LHCN-M2 (cell line): Measurements from ENCODE around the gene TUBB2B. TPM values are rescaled to one million over a fixed set of nuclear protein-coding genes. Genes with fewer than 3 reads are reported as not detected.
A peak's percentile ranks its signal among the peaks of the same experiment; 100 is the strongest.
"Not testable (repeated sequence)": the region's sequence is repeated elsewhere in the genome, so short reads cannot be mapped to it uniquely, and the experiment has no call there.

Experiments
- DNase-seq: peaks from one replicate; pipeline ENCODE4 v3.0.0-alpha.2; 2012; ENCODE audit warnings: low read depth
- total RNA-seq: library from RNA; depleted of rRNA; stranded (reverse); fragments of >200 nt; gene quantifications from 2 replicates; pipeline ENCODE4 v1.2.3, GENCODE V29; 2014; rRNA removed

Gene TUBB2B
- total RNA-seq, 1 experiment from 2014 or later, result 31.3 TPM

DNA sequence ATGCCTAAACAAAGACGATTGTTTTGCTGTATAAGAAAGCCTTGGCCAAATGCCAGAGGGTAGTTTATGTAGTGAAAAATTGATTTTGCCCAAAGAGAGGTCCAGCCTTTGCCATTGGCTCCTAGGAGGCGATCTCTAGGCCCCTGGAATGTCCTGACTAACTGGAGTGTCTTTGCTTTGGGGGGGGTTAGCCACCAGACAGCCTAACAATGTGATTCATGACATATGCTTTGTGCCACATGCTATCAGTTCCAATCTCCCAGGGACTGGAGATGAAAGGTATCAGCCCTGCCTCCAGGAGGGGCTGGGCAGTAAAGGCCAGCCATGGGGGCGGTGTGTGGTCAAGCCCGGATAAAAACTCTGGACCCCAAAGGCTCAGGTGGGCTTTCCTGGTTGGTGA is 37.4 kb downstream of the TUBB2B start:
- no peak for DNase-seq

DNA sequence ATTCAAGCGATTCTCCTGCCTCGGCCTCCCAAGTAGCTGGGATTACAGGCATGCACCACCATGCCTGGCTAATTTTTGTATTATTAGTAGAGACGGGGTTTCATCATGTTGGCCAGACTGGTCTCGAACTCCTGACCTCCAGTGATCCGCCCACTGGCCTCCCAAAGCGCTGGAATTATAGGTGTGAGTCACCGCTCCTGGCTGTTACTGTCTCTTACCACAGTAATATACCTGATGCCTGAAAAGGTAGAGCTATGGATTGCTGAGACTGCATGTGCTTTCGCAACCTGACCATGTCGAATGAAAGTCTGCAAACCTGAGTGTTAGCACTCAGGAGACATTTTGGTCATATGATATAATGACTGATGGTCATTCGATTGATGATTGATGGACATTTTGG is 38.3 kb downstream of the TUBB2B start:
- DNase-seq, result not testable (repeated sequence)

DNA sequence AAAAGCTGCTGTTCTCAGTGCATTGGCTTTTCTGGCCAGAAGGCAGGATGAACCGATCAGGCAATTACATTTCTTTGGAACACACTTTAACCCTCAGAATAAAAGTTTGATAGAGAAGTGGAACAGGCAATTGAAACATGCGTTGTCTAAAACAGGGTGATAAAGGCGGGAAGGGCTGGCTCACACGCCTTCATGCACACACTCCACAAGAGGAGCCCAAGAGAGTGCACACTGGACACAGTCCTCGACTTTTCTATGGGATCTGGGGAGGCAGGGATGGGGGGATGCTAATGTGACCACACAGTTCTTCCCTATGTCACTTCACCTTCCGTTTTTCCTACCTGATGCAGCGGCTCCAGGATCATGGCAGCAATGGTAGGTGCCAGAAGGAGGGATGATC is 39.2 kb downstream of the TUBB2B start:
- DNase-seq, result no peak

DNA sequence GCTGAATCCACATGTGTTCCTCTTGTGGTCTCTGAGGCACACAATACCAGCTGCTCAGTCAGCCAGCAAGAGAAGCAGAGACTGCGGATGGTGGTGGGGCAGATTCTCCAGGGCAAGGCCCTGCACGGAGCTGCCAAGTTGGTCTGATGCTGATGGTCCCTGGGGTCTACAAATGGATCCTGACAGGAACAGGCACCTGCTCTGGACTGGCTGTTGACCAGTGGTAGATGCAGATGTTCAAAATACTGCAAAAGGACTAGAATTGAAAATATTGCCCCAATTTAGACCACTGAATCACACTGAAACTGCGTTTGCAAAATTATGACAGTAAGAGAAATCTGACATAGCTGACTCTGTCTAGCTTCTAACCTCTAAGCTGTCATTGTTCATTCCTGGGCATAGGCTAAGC is 40.5 kb downstream of the TUBB2B start:
- no peak for DNase-seq

DNA sequence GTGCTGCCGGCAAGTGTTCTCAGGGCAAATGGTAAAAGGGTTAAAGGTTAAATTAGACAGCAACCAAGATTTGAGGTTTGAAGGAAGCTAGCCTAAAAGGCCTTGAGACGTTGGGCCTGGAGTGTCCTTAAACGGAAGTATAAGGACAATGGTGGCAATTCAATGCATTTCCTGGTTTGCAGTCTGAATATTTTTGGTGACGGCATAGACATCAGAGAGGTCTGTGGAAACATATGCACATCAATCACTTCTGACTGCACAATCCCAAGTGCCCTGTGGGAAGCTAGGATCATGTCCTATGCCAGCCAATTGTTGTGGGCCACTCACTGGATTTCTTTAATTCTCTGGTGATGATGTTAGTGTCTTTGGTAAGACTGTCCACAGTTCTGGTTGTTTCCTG is 44.4 kb downstream of the TUBB2B start:
- no peak for DNase-seq

DNA sequence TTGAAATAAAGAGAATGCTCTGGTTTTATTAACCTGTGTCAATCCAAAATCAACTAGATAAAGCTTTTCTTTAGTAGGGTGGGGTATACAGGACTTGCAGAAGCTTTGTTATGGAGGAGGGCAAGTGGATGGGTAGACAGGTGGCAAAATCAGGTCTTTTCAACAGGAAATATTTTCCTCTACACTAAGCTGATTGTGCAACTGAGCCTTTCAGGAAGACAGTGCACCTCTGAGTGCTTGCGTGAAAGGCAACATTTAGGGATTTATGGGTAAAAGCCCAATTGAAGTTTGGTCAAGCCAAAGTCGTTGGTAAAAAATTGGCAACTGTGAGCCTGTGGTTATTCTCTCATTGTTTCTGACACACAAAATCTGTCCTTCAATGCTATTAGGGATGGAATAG is 46.3 kb downstream of the TUBB2B start:
- DNase-seq, result no peak

DNA sequence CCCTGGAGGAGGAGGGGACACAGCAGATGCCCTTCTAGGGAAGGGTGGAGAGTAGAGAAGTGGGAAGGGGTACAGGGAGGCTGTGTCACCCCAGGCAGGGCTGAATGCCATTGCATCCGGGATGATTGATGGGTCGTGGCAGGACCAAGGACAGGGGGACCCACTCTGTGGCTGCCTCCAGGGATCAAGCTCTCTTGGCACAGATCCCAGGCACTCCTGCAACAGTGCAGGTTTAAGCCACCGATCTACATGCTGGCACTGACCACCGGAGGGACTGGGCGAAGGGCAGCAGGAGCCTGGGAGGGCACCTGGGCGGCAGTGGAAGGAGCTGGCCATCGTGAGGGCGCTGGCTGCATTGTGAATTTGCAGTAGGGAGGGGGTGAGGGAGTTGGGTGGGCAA is 47.5 kb downstream of the TUBB2B start:
- not testable (repeated sequence) for DNase-seq

DNA sequence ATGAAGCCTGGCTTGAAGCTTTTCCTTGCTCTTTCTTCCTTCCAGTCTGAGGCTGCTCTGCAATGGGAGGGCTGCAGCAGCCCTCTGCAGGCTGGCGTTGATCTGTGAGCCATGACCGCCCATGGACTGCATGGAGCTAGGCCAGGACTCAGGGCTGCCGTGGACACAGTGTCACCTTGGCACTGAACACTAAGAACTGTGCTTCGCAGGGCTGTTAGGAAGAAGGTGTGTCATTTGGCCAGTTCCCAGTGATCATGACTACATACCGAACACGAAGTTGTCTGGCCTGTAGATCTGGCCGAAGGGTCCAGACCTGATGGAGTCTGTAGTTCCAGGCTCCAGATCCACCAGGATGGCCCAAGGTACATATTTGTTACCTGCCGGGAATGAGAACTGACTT is 48.8 kb downstream of the TUBB2B start:
- DNase-seq, result not testable (repeated sequence)

DNA sequence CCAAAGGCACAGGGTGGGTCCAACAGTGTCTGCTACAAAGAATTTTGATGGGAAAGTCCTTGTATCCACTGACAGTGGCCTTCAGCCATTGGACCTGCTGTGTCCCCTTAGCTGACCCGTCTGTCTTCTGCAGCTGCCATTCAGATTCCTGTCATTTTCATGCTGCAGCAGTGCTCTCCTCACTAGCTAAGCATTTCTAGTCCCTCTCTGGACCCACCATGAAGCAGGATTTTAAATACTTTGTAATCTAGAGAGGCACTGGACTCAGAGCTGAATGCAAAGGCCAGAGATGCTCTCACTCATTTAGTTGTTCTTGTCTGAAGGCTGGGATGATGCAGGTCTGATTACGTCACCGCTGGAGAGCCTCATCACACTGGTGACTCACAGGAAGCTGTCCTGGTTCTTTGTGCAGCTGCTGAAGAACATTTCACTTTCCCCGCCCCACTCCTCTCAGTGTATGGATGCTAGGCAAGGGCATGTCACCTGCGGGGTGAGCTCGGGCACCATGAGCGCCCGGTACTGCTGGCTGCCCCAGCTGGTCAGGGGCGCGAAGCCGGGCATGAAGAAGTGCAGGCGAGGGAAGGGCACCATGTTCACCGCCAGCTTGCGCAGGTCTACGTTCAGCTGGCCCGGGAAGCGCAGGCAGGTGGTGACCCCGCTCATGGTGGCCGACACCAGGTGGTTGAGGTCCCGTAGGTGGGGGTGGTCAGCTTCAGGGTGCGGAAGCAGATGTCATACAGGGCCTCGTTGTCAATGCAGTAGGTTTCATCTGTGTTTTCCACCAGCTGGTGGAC is 50.7 kb downstream of the TUBB2B start:
- DNase-seq, result peak; percentile 94

DNA sequence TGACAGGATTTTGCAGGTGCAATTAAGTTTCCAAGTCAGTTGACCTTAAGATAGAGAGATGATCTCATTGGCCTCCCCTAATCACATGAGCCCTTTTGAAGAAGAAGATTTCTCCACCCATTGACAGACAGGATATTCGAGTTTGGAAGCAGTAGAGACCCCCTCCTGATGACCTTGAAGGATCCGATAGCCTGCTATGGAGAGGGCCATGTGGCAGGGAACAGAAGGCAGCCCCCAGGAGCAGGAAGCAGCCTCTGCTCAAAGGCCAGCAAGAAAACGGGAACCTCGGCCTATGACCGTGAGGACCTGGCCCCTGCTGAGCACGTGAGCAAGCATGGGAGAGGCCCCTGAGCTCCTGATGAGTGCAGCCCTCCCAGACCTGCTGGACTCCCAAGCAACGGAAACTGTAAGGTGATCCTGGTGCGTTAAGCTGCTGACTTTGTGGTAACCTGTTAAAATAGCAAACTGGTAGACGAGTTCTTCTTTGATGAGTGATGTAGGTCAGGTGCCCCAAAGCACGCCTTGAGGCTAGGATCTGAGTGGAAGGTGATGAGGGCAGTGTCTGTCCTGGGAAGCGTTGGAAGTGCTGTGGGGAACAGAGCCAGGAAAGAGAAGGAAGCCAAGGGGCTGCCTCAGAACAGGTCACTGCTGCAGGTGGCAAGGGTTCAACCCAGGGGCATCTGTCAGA is 51.6 kb downstream of the TUBB2B start:
- no peak for DNase-seq

Other genes starting within 250 kb of the TUBB2B start
- 28.8 and 30.1 TPM in 2 replicates for gene NQO2, start 227.8 kb downstream of the TUBB2B start, total RNA-seq
- 17.5 and 19.7 TPM in 2 replicates for gene RIPK1, start 159.2 kb downstream of the TUBB2B start, total RNA-seq
- 22.5 and 28.0 TPM in 2 replicates for gene BPHL, start 108.9 kb downstream of the TUBB2B start, total RNA-seq
- gene TUBB2A, start 70.1 kb downstream of the TUBB2B start, total RNA-seq, result 197 TPM in 2 replicates
- 29.9 and 30.6 TPM in 2 replicates for gene PSMG4, start 31.3 kb upstream of the TUBB2B start, total RNA-seq
- gene SLC22A23, start 229.4 kb upstream of the TUBB2B start, total RNA-seq, result 0.77 and 1.6 TPM in 2 replicates